ENCODE data around the gene DNAH1. TPM values are rescaled to one million over a fixed set of nuclear protein-coding genes. Genes with fewer than 3 reads are reported as not detected.
A peak's percentile ranks its signal among the peaks of the same experiment; 100 is the strongest.

The DNAH1 gene
- total and polyA plus RNA-seq, 2 of the 13 experiments (the other 11 are each of a cell fraction or from before 2014, with no cell fraction given), result 0.64 to 3.5 TPM

DNA sequence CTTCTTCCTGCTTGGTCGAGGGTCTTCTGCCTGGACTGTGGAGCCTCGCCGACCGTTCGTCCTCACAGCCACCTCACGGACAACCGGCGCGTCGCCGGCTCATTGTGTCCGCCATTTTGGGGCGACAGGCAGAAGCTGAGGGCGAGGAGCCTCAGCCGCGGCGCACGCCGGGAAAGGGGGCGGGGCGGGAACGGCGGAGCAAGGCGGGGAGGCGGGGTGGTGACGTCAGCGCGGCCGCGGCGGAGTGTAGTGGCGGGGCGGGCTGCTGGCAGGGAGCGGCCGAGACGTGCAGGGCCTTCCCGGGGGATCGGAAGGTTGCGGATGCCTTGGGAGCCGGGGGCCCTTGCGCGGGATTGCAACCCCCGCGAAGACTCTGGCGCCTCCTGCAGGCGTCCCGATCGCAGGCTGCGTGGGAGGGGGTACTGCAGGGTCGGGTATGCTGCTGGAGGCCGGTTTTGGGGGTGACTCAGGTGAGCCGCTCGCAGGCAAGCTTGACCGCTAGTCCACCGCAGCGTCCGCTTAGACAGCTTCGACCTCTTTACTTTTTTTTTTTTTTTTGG, 37.5 kb upstream of the DNAH1 start, which contains the start of gene WDR82 (continued):
- TF ChIP-seq, protein P1, sequence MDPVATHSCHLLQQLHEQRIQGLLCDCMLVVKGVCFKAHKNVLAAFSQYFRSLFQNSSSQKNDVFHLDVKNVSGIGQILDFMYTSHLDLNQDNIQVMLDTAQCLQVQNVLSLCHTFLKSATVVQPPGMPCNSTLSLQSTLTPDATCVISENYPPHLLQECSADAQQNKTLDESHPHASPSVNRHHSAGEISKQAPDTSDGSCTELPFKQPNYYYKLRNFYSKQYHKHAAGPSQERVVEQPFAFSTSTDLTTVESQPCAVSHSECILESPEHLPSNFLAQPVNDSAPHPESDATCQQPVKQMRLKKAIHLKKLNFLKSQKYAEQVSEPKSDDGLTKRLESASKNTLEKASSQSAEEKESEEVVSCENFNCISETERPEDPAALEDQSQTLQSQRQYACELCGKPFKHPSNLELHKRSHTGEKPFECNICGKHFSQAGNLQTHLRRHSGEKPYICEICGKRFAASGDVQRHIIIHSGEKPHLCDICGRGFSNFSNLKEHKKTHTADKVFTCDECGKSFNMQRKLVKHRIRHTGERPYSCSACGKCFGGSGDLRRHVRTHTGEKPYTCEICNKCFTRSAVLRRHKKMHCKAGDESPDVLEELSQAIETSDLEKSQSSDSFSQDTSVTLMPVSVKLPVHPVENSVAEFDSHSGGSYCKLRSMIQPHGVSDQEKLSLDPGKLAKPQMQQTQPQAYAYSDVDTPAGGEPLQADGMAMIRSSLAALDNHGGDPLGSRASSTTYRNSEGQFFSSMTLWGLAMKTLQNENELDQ (CRISPR knock-in tag; IDR thresholded peaks at IDR 0.05; ENCODE audit: borderline replicate concordance), result no peak
- 0 out of 2 replicates have a peak, but pooled peaks have one; percentile 6 for TF ChIP-seq FOXO1 (CRISPR knock-in tag; IDR thresholded peaks at IDR 0.05)
- TF ChIP-seq EP300 (IDR thresholded peaks at IDR 0.05; ENCODE audit: low read depth in 2 of 2, low read length in 2 of 2), result no peak
- 0 out of 2 replicates have a peak, but pooled peaks have one; percentile 17 for TF ChIP-seq EP300 (CRISPR knock-in tag; IDR thresholded peaks at IDR 0.05; ENCODE audit: borderline replicate concordance)
- TF ChIP-seq, protein P2, sequence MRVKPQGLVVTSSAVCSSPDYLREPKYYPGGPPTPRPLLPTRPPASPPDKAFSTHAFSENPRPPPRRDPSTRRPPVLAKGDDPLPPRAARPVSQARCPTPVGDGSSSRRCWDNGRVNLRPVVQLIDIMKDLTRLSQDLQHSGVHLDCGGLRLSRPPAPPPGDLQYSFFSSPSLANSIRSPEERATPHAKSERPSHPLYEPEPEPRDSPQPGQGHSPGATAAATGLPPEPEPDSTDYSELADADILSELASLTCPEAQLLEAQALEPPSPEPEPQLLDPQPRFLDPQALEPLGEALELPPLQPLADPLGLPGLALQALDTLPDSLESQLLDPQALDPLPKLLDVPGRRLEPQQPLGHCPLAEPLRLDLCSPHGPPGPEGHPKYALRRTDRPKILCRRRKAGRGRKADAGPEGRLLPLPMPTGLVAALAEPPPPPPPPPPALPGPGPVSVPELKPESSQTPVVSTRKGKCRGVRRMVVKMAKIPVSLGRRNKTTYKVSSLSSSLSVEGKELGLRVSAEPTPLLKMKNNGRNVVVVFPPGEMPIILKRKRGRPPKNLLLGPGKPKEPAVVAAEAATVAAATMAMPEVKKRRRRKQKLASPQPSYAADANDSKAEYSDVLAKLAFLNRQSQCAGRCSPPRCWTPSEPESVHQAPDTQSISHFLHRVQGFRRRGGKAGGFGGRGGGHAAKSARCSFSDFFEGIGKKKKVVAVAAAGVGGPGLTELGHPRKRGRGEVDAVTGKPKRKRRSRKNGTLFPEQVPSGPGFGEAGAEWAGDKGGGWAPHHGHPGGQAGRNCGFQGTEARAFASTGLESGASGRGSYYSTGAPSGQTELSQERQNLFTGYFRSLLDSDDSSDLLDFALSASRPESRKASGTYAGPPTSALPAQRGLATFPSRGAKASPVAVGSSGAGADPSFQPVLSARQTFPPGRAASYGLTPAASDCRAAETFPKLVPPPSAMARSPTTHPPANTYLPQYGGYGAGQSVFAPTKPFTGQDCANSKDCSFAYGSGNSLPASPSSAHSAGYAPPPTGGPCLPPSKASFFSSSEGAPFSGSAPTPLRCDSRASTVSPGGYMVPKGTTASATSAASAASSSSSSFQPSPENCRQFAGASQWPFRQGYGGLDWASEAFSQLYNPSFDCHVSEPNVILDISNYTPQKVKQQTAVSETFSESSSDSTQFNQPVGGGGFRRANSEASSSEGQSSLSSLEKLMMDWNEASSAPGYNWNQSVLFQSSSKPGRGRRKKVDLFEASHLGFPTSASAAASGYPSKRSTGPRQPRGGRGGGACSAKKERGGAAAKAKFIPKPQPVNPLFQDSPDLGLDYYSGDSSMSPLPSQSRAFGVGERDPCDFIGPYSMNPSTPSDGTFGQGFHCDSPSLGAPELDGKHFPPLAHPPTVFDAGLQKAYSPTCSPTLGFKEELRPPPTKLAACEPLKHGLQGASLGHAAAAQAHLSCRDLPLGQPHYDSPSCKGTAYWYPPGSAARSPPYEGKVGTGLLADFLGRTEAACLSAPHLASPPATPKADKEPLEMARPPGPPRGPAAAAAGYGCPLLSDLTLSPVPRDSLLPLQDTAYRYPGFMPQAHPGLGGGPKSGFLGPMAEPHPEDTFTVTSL (CRISPR knock-in tag; IDR thresholded peaks at IDR 0.05; ENCODE audit: borderline replicate concordance), result no peak
- no peak for TF ChIP-seq PCBP2 (optimal IDR thresholded peaks at IDR 0.05; ENCODE audit: low read depth, low read length, poor library complexity, severe bottlenecking)
- 0 out of 2 replicates have a peak, but pooled peaks have one; percentile 49 for TF ChIP-seq TP53 (CRISPR knock-in tag; conservative IDR thresholded peaks at IDR 0.05)
- no peak for TF ChIP-seq ELF4 (CRISPR knock-in tag; IDR thresholded peaks at IDR 0.05; ENCODE audit: borderline replicate concordance)
- TF ChIP-seq KLF9 (CRISPR knock-in tag; IDR thresholded peaks at IDR 0.05; ENCODE audit: low read depth), result no peak
- no peak; the same call in 1 of the 2 replicates for TF ChIP-seq FOXJ3 (CRISPR knock-in tag; IDR thresholded peaks at IDR 0.05; ENCODE audit: borderline replicate concordance)
- TF ChIP-seq, protein P3, sequence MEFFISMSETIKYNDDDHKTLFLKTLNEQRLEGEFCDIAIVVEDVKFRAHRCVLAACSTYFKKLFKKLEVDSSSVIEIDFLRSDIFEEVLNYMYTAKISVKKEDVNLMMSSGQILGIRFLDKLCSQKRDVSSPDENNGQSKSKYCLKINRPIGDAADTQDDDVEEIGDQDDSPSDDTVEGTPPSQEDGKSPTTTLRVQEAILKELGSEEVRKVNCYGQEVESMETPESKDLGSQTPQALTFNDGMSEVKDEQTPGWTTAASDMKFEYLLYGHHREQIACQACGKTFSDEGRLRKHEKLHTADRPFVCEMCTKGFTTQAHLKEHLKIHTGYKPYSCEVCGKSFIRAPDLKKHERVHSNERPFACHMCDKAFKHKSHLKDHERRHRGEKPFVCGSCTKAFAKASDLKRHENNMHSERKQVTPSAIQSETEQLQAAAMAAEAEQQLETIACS (CRISPR knock-in tag; IDR thresholded peaks at IDR 0.05), result no peak
- 0 out of 2 replicates have a peak, but pooled peaks have one; percentile 19 for TF ChIP-seq CBX5 (CRISPR knock-in tag; IDR thresholded peaks at IDR 0.05; ENCODE audit: borderline replicate concordance)
- TF ChIP-seq ZNF788 (CRISPR knock-in tag; IDR thresholded peaks at IDR 0.05; ENCODE audit: borderline replicate concordance), result peak; percentile 51; the same call in 1 of the 2 replicates
- TF ChIP-seq ZNF768 (CRISPR knock-in tag; IDR thresholded peaks at IDR 0.05), result no peak
- no peak for TF ChIP-seq ZSCAN29 (CRISPR knock-in tag; conservative IDR thresholded peaks at IDR 0.05)
- TF ChIP-seq, protein P4, sequence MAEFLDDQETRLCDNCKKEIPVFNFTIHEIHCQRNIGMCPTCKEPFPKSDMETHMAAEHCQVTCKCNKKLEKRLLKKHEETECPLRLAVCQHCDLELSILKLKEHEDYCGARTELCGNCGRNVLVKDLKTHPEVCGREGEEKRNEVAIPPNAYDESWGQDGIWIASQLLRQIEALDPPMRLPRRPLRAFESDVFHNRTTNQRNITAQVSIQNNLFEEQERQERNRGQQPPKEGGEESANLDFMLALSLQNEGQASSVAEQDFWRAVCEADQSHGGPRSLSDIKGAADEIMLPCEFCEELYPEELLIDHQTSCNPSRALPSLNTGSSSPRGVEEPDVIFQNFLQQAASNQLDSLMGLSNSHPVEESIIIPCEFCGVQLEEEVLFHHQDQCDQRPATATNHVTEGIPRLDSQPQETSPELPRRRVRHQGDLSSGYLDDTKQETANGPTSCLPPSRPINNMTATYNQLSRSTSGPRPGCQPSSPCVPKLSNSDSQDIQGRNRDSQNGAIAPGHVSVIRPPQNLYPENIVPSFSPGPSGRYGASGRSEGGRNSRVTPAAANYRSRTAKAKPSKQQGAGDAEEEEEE (CRISPR knock-in tag; IDR thresholded peaks at IDR 0.05; ENCODE audit: borderline replicate concordance), result no peak; the same call in 1 of the 2 replicates
